Heart left ventricle (tissue), 16 donors: ENCODE measurements around the gene COL20A1. TPM values are rescaled to one million over a fixed set of nuclear protein-coding genes. Genes with fewer than 3 reads are reported as not detected.

Experiments used
- ATAC-seq, 4 donors: fragments of 200-7000 bp; cut with Tn5 transposase; one replicate each; pipeline ENCODE4 v1.9.1; 2020 to 2022; ENCODE audit warnings: moderate library complexity in 4 of 4, mild to moderate bottlenecking in 3 of 4, moderate number of reproducible peaks in 1 of 4
- DNase-seq, 5 donors: peaks; one replicate each; pipeline ENCODE4 v3.0.0-alpha.2; 2020
- H3K27ac ChIP-seq, 12 donors: fragments of 200-600 bp; sonication (generic) in 4 of 12; one replicate each; pipeline versions ENCODE4 v1.5.0 to v1.8.0; 2016 to 2022; ENCODE audit warnings: mild to moderate bottlenecking in 2 of 12
- H3K27me3 ChIP-seq, 9 donors: fragments of 200-600 bp; sonication (generic) in 2 of 9; one replicate each; pipeline versions ENCODE4 v1.5.1 to v1.8.0; 2016 to 2022; ENCODE audit warnings: mild to moderate bottlenecking in 3 of 9
- H3K36me3 ChIP-seq, 9 donors: fragments of 200-600 bp; sonication (generic) in 2 of 9; one replicate each; pipeline versions ENCODE4 v1.5.0 to v1.8.0; 2018 to 2022; ENCODE audit warnings: mild to moderate bottlenecking in 2 of 9
- H3K4me1 ChIP-seq, 12 donors: fragments of 200-600 bp; sonication (generic) in 4 of 12; one replicate each; pipeline versions ENCODE4 v1.5.0 to v1.8.0; 2016 to 2022; ENCODE audit warnings: mild to moderate bottlenecking in 3 of 12
- H3K4me3 ChIP-seq, 12 donors: fragments of 200-600 bp; sonication (generic) in 4 of 12; one replicate each; pipeline versions ENCODE4 v1.5.0 to v1.8.0; 2017 to 2022; ENCODE audit warnings: mild to moderate bottlenecking in 9 of 12, moderate library complexity in 4 of 12
- H3K9me3 ChIP-seq, 12 donors: fragments of 200-600 bp; sonication (generic) in 4 of 12; one replicate each; pipeline versions ENCODE4 v1.5.0 to v1.8.0; 2016 to 2022; ENCODE audit warnings: mild to moderate bottlenecking in 1 of 12
- POLR2A ChIP-seq, 2 donors: fragments of 450-650 bp; IDR thresholded peaks; one replicate each; pipeline ENCODE4 v1.6.1; 2017; ENCODE audit warnings: antibody characterized with exemption in 2 of 2, mild to moderate bottlenecking in 2 of 2, moderate library complexity in 2 of 2
- WGBS, 4 donors: extraction: QIAGEN DNeasy Blood & Tissue Kit in 2 of 4; methylation state at CpG; one replicate each; pipeline versions ENCODE4 v1.1.5 to v1.1.7; 2013 to 2018; 5-methylcytosine and 5-hydroxymethylcytosine counted together
- intact Hi-C, 10 donors: fragments of 100-400 bp; cut with DNase I; formaldehyde crosslinking; loops; one replicate each; pipeline versions ENCODE4 v1.11.1 to v1.14.2; 2022
- polyA plus RNA-seq, 2 donors: library from polyadenylated mRNA; stranded (reverse); fragments of 200-250 nt; gene quantifications; one replicate each; pipeline ENCODE4 v1.2.3, GENCODE V29; 2013
- total RNA-seq, 9 donors: library from RNA; depleted of rRNA in 2 of 9; stranded (reverse); fragments of >200 nt in 2 of 9; fragmentation: NEBNext Ultra II Directional in 3 of 9; extraction: Animal tissue kit (Norgen Biotek cat#: 25700) in 3 of 9; gene quantifications; one replicate each; pipeline versions ENCODE4 v1.1.0 to v1.2.4, GENCODE V29; 2016 to 2023
- TF ChIP-seq, protein P1 (sequence below), 12 donors: fragments of 200-600 bp; sonication (generic) in 4 of 12; IDR thresholded peaks; one replicate each; pipeline versions ENCODE4 v1.5.0 to v1.8.0; 2018 to 2022; ENCODE audit warnings: antibody characterized with exemption in 12 of 12, mild to moderate bottlenecking in 5 of 12
- donor health status: ischemic (EF 13 %, LVEDD 7.1; RV severe dilation, severe dysfunction).
- donor health status: healthy with polysubstance abuse.
- donor health status: DM: no; HTN: yes; CAD: no.
- donor health status: DM: no; HTN: no; CAD: no.
- donor health status: ischemic (EF 25% LVEDD 6.9; RV normal size, moderate dysfunction).
- donor health status: ischemic (EF 25% LVEDD 5.7; RV mildly dilated, moderate dysfunction).
- donor health status: healthy.
- donor health status: DM: yes; HTN: yes; CAD: no.
- donor health status: ischemic (EF 35%, LVEDD 5.7; RV mildly dilated, moderate dysfunction).
- donor health status: nonischemic (EF 11% LVEDD 7.7; RV severe dilation, severe dysfunction).
- donor health status: DM: yes; HTN: yes; CAD: no.
- donor health status: PGD.
- donor health status: ischemic (EF 29% LVEDD 5.4; RV normal size, mild dysfunction).
- donor health status: nonischemic (EF 23%, LVEDD 6.1; RV moderate dilation, normal function).

Gene COL20A1
- total and polyA plus RNA-seq, 11 donors, result not detected

DNA sequence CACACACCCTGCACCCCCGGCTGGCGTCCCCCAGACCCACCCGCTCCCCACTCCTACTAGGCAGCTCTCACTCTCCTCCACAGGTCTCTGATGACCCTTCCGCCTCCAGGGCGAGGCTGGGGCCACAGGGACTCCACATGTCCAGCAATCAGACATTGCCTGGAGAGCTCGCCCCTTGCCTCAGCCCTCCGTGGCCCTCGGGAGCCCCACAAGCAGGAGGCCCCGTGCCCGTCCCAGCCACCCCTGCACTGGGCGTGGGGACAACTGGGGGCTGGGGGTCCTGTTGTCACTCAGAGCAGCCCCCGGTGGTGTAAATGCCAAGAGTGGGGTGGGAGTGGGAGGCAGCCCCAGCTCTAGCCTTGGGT, 1.5 kb downstream of the COL20A1 start:
- H3K9me3 ChIP-seq, result no peaks in the 10 kb centered on the region
- H3K4me3 ChIP-seq, result no peak overlapping the region
- 79 to 97% (median 83%) methylated on average over 5 to 12 of the region's 12 CpGs for WGBS, 4 donors
- H3K4me1 ChIP-seq, result peaks cover 0 to 7% (median 0%) of the 10 kb centered on the region in 12 donors
- peak in 2 of 5 donors; percentile 28 to 57 for DNase-seq
- peaks cover 16 to 59% (median 39%) of the 10 kb centered on the region in 9 donors for H3K27me3 ChIP-seq
- TF ChIP-seq POLR2A (IDR thresholded peaks at IDR 0.05), result no peak
- TF ChIP-seq, protein P1, sequence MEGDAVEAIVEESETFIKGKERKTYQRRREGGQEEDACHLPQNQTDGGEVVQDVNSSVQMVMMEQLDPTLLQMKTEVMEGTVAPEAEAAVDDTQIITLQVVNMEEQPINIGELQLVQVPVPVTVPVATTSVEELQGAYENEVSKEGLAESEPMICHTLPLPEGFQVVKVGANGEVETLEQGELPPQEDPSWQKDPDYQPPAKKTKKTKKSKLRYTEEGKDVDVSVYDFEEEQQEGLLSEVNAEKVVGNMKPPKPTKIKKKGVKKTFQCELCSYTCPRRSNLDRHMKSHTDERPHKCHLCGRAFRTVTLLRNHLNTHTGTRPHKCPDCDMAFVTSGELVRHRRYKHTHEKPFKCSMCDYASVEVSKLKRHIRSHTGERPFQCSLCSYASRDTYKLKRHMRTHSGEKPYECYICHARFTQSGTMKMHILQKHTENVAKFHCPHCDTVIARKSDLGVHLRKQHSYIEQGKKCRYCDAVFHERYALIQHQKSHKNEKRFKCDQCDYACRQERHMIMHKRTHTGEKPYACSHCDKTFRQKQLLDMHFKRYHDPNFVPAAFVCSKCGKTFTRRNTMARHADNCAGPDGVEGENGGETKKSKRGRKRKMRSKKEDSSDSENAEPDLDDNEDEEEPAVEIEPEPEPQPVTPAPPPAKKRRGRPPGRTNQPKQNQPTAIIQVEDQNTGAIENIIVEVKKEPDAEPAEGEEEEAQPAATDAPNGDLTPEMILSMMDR (IDR thresholded peaks at IDR 0.05), result no peak
- intact Hi-C loops, result no loop called here
- H3K27ac ChIP-seq, result no peak overlapping the region
- peaks cover 0 to under 1% (median 0%) of the 10 kb centered on the region in 9 donors for H3K36me3 ChIP-seq
- no peak for ATAC-seq

DNA sequence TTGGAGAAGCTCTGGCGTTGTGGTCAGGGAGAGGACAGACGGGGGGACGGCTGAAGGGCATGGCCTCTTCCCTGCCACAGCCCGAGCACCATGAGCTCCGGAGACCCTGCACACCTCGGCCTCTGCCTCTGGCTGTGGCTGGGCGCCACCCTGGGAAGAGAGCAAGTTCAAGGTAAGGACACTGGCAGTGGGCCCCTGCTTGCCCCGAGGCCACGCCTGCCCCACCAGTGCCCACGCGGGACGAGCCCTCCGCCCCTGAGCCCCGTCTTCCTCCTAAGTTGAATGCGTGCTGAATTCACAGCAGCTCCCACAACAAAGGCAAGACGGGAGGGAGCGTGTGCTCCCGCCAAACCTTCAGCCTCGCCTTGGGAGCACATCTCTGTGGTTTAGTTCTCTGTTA, 2.0 kb downstream of the COL20A1 start:
- intact Hi-C loops, result no loop called here
- Histone ChIP-seq H3K27ac (no peak overlapping the region), H3K4me1 (peaks cover 0 to 7% (median 0%) of the 10 kb centered on the region in 12 donors), H3K9me3 (no peaks in the 10 kb centered on the region), H3K36me3 (no peaks in the 10 kb centered on the region), H3K27me3 (peaks cover 17 to 64% (median 39%) of the 10 kb centered on the region in 9 donors), H3K4me3 (no peak overlapping the region)
- DNase-seq, result peak in 2 of 5 donors; percentile 15 to 47
- 36 to 53% (median 40%) methylated on average over 17 to 19 of the region's 19 CpGs for whole genome bisulfite sequencing, 4 donors
- TF ChIP-seq, protein P1 (IDR thresholded peaks at IDR 0.05), result no peak
- TF ChIP-seq POLR2A (IDR thresholded peaks at IDR 0.05), result no peak
- ATAC-seq, result no peak

DNA sequence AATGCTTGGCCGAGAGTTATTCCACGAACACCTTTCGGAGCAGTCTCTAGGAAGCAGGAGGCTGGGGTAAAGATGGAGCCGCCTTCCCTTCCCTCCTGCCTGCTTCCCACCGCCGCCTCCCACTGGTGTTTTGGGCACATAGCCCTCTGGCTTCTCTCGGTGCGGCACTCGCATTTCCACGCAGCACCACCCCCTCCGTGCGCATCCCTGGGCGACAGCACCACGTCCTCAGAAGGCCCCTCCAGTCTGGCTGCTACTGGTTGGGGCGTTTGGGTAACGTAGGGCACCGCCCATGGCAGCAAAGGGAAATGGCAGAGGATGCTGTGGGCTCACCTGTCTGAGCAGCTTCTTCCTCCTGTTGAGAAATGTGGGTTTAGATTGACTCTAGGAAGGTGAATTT, 2.4 kb downstream of the COL20A1 start:
- TF ChIP-seq POLR2A (IDR thresholded peaks at IDR 0.05), result no peak
- TF ChIP-seq, protein P1 (IDR thresholded peaks at IDR 0.05), result no peak
- H3K4me1 ChIP-seq, result peaks cover 0 to 7% (median 0%) of the 10 kb centered on the region in 12 donors
- no peak overlapping the region for H3K27ac ChIP-seq
- intact Hi-C loops, result no loop called here
- H3K27me3 ChIP-seq, result peaks cover 18 to 68% (median 39%) of the 10 kb centered on the region in 9 donors
- 23 to 29% (median 27%) methylated on average over 17 of the region's 17 CpGs for WGBS, 4 donors
- no peak overlapping the region for H3K4me3 ChIP-seq
- H3K36me3 ChIP-seq, result no peaks in the 10 kb centered on the region
- ATAC-seq, result no peak
- no peaks in the 10 kb centered on the region for H3K9me3 ChIP-seq
- peak in 2 of 5 donors; percentile 19 to 38 for DNase-seq

DNA sequence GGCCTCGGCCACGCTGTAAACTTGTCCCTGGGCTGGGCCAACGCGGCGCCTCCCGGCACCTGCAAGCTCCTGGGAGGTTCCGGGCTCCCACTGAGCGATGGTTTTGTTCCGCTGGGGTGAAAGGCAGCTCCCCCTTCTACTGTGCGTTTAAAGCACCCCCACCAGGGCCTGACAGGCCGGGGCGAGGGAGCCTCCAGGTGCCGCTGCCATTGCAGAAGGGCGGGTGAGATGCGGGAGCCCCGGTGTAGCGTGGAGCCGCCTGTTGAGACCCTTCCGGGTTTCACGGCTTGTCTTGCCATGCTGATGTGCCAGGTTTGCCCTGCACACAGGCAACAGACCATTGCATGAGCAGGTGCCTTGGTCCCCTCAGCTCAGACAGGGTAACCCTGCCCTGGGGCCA, 2.9 kb downstream of the COL20A1 start:
- TF ChIP-seq POLR2A (IDR thresholded peaks at IDR 0.05), result no peak
- intact Hi-C loops, result no loop called here

More for the DNA sequence above, 2.9 kb downstream of the COL20A1 start:
- 17 to 29% (median 19%) methylated on average over 12 to 20 of the region's 20 CpGs for WGBS, 4 donors
- no peak for ATAC-seq
- Histone ChIP-seq H3K27ac (no peak overlapping the region), H3K9me3 (peaks cover 0 to 3% (median 0%) of the 10 kb centered on the region in 12 donors), H3K4me3 (no peak overlapping the region), H3K36me3 (no peaks in the 10 kb centered on the region), H3K4me1 (peaks cover 0 to 4% (median 0%) of the 10 kb centered on the region in 12 donors), H3K27me3 (peaks cover 18 to 69% (median 39%) of the 10 kb centered on the region in 9 donors)
- peak in 2 of 5 donors; percentile 9 to 49 for DNase-seq
